ENCODE measurements around the gene CHD9.
"Not testable (repeated sequence)": the region's sequence is repeated elsewhere in the genome, so short reads cannot be mapped to it uniquely, and the experiment has no call there.

Gene CHD9

DNA sequence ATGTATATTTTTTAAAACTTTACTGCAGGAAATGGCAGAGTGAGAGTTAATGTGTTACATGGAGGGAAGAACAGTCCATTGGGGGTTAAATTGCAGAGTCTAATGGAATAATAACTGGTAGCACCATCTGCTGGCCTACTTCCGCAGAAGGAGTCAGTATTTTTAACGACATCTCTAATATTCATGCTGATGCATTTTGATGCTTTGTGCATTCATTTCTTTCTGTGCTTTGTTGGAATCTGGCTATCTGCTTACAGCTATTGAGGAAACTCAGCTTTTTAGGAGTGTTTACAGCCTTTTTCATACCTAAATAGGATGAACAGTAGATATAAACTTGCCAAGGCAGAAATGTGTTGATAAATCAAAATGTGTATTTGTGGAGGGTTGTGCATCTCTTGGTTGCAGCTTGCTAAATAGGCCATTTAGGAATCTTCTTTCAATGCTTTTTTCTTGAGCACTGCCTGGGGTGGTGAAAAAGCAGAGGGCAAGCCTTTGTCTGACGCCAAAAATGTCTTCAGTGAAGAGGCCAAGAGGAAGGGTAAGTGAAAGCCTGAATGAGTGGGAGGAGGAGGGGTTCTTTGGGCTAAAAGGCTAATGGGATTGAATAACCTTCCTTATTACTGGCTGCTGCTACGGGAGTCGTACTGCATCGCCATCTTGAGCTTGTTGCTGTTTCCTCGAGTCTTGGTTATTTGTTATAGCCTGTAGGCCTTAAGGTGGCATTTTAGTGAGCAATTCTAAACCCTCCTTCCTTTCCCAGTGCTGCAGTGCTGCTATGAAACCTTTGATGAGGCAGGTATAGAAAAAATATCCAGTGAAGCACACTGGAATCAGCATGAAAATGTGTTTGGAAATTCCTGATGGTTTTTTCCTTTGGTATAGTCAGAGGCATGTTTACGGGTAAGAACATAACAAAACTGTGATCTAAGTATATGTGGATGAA is 153.3 kb downstream of the CHD9 start:
- no peak for DNase-seq (ENCODE audit: low read depth)

DNA sequence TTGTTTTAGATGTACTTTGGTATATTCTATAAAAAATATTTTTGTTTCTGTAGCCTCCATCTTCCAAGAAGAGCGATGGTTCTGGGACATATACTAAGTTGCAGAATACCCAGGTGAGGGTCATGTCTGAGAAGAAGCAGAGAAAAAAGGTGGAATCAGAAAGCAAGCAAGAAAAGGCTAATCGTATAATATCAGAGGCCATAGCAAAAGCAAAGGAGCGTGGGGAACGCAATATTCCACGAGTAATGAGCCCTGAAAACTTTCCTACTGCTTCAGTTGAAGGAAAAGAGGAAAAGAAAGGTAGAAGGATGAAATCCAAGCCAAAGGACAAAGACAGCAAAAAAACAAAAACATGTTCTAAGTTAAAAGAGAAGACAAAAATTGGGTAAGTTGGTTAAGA is 154.6 kb downstream of the CHD9 start:
- DNase-seq (ENCODE audit: low read depth) = no peak

DNA sequence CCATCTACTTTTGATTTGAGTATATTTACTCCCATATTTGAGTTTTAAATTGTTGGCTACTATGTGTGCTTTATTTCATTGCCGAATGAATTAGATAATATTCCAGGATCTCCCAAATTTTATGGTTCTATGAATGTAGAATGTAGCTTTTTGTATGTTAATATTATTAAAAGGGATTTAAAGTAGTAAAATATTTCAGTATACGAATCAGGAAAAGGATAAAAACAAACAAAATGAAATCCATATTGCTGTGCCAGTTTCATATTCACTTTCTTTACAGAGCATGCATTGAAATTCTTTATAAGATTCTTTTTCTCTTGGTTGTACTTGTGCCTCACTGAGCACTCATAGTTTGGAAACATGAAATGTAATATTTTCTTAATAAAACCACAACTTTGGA is 155.1 kb downstream of the CHD9 start:
- no peak for DNase-seq (ENCODE audit: low read depth)

DNA sequence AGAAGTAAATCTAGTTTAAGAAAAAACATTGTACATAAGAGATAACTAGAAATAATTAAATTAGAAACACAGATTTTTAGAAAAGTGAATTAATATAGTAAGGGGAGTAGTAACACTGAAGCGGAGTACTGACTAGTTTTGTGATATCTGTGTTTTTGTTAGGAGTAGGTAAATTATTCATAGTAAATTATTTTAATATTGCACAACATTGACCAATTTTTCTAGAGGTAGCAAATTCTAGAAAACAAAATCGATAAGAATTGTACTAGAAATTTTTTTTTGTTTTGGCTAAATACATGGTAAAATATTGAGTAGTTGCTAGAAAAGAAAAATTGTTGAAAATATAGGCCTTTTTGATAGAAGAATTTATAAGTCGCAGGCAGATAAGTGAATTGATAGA is 156.5 kb downstream of the CHD9 start:
- no peak for DNase-seq (ENCODE audit: low read depth)

DNA sequence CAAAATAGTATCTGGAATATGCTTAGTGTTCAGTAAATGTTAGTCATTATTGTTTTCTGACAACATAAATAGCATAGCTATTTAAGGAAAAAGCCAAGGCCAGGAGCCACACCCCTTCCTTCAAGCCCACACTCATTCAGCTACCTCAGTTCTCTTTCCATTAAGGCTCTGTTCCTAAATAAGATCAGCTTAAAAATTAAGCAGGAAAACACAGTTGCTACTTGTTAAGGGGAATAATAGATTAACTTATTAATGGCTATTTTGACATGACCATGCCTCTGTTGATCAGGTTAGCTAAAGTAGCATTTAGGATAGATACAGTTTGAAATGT is 158.1 kb downstream of the CHD9 start:
- DNase-seq (ENCODE audit: low read depth) = no peak

DNA sequence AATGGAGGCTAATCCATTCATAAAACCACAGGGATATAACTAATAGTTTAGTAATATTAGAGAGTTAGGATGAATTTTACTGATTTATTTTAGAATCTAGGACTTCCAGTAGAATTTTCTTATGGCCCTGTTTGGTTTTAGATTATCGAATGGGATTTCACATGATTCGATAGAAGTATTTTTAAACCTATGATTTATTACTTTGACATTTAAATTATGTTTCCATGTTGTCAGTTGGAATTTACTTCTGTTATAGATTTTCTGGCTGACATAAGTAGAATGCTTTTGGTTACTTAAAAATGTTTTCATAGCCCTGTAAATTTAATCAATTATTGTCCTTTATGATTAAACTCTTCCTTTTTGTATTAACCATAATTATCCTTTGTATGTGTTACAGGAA is 158.8 kb downstream of the CHD9 start:
- DNase-seq (ENCODE audit: low read depth) = no peak

DNA sequence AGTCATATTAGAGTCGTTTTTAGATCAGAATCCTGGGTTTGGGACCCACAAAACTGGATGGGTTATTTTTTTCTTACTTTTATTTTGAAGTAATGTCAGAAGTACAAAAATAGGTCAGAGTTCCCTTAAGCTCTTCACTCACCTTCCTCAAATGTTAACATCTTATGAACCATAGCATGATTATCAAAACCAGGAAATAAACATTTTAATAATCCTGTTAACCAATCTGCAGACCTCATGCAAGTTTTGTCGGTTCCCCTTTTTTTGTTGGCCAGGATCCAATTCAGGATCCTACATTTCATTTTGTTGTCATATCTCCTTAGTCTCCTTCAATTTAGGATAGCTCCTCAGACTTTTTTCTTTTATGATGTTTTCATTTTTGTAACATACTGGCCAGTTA is 162.0 kb downstream of the CHD9 start:
- DNase-seq (ENCODE audit: low read depth) = no peak

DNA sequence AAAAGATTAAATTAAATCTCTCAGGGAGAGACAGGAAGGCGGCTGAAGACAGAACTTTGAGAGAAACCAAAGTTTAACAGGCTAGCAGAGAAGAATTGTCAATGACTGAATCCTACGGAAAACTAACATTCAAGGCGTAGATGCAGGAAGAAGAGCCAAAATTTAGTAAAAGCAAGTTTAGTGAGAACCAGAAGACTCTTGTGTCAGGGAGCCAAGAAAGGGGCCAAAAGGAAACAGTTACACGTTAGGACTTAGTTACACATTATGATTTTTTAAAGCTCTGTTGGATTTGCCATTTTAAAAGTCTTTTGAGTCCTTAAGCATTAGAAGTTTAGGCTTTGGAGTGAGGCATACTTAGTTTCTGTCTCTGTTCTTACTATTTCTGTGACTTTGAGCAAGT is 164.6 kb downstream of the CHD9 start:
- DNase-seq (ENCODE audit: low read depth) = no peak

DNA sequence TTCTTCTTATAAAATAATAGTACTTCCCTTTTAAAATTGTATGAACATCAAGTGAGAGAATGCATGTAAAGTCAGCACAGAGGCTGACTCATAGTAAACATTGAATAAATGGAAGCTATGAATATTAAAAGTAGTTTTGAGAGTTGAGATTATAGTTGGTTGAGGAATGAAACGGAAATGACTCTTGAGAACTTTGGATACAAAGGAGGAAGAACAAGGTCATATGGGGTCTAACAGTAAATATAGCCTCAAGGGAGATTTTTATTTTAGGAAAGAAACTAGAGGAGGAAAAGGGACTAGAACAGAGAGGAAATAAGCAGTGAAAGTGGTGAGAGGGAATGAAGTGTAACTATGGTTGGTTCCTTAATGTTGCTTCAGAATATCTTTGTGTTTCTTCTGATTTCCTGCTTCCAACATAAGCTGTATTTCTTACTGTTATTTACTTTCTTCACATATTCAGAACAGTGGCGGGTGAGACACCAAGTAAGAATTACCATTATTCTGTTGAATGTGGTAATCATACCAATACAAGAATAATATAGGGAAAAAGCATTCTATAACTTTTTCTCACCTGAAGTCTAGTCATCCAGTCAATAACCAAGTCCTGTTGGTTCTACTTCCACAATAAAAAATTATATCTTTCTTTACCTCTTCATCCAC is 165.1 kb downstream of the CHD9 start:
- no peak for DNase-seq (ENCODE audit: low read depth)

DNA sequence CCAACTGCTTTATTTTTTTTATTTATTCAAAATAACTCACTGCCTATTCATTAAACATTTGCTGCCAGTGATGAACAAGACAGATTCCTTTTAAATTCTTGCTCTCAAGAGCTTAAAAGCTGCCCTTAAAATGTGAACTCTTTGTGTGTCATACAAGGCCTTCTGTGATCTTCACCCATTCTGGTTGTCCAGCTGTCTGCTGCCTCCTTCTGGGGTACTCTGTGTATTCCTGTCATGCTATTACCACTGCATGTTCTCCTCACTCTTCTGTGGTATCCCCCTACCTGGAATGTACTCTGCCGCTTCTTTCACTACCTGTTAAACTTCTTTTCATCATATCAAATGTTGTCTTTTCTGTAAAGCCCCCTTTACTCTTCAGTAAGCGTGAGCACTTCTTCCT is 165.8 kb downstream of the CHD9 start:
- DNase-seq (ENCODE audit: low read depth) = no peak

DNA sequence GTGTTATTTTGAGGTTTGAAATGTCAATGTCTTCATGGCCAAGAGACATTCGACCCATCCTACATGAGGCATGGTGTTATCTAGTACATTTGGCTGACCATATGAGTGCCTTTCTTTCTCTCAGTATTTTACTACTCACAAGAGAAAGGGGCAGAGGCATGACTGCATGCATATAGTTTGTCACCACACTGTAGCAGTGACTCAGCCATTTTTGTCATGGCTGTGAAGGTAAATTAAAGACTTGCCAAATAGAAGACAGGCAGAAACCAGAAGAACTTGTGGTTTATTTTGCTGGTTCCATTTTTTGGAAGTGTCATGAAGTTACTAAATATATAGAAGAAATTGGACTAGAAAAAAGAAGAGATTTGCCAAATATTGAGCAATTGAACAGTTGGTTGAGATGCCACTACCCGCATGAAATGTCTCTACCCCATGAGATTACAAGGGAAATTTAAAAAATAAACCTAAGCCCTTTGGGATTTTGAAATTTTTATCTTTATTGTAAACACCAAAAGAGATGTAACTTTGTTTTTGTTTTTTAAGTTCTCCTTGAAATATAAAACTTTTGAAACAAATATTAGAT is 170.3 kb downstream of the CHD9 start:
- no peak for DNase-seq (ENCODE audit: low read depth)

DNA sequence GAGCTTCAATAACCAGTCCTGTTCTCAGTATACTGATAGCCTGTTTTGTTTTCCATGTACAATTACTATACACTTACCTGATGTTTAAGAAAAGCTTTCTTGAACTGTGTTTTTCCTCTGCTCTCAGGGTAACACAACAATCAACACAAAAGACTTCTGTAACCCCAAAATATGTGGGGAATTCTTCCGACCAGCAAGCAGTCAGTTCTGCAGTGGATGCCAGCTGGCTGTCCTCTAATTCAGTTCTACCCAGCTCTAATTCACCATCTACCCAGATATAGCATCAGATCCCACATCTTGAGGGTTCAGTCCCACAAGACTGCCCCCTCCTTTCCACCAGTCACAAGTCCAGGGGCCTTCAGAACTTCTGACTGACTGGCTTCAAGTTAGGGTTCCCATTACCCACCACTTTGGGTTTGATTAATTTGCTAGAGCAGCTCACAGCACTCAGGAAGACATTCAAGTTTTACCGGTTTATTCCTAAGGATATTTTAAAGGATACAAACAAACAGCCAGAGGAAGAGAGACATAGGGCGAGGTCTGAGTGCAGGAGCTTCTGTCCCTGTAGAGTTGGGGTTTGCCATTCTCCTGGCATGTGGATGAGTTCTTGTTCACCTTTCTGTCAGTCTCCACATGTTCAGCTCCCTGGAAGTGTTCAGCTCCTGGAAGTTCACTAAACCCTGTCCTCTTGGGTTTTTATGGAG is 178.2 kb downstream of the CHD9 start:
- DNase-seq (ENCODE audit: low read depth) = no peak

DNA sequence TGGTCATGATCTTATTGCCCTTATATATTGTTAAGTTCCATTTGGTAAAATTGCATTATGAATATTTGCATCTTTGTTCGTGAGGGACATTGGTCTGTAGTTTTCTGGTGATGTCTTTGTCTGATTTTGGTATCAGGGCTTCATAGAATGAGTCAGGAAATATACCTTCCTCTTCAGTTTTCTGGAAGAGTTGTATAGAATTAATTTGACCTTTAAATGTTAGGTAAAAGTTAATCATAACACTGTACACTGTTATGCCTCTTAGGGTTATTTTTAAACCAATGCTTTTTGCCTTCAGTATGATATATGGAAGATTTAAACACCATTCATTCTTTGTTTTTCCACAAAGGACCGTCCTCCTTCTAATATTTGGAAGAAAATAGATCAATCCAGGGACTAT is 180.0 kb downstream of the CHD9 start:
- DNase-seq (ENCODE audit: low read depth) = no peak

DNA sequence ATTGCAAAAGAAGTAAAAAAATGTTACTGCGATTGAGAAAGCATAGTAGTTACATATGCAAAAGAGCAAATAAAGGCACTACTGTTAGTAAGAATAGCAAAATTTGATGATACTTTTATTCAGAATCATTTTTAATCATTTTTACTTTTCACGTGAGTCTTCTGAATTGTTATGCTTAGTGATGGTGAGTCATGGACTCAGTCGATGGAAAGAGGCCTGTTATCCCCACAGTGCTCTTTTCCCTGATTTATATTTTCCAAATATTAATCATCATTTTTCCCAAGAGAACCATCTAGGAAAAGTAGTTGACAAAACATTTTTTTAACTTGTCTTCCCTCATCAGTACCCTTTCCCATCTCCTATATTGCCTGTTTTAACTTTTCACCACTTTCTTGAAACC is 181.1 kb downstream of the CHD9 start:
- DNase-seq (ENCODE audit: low read depth) = no peak

DNA sequence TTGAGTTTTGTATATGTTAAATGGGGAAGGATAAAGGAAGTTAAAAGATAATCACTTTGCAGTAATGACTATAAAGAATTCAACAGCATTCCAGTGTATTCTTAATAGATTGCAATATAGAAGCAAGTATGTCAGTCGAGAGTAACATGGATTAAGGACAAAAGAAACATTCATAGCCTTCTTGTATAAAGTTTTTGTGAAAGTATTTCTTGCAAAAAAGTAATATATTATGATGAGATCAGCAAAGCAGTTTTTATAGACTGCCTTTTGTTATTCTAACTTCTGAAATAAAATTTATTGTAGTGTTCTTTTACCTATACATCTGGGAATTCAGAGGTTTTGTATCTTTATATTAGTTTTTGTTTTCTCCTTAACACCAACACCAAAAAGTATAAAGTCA is 194.5 kb downstream of the CHD9 start:
- no peak for DNase-seq (ENCODE audit: low read depth)

DNA sequence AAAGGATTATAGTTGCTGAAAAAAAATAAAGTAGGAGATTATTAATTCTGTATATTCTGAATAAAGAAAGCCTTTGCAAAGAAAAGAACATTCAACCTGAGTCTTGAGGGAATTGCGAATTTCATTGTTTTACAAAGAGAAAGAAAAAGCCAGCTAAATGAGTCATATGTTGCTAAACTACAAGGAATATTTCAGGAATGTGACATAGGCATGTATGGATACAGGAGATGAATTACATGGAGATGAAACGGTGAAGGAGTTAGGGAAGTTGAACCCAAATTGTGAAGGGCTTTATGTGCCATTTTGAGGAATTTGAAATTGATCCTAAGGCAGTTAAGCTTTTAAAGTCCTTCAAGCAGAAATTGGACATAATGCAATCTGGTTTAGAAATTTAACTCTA is 202.2 kb downstream of the CHD9 start:
- DNase-seq (ENCODE audit: low read depth) = peak; percentile 30

DNA sequence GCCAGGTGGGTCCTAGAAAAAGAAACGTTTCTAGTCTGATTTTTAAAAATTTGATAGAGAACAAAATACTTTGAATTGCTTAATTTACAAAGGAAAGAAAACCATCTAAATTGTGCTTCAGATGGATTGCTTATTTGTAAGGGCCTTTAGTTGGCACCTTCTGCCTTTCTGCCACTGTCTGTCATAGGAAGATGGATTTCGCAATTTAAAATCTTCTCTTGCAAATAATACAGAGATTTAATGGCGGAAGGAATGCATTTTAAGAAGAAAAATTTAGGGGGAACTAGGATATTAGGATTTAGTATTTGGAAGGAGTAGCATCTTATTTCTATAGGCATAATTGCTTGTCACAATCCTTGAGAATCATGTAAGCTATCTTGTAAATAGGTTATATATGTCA is 204.0 kb downstream of the CHD9 start:
- DNase-seq (ENCODE audit: low read depth) = no peak

DNA sequence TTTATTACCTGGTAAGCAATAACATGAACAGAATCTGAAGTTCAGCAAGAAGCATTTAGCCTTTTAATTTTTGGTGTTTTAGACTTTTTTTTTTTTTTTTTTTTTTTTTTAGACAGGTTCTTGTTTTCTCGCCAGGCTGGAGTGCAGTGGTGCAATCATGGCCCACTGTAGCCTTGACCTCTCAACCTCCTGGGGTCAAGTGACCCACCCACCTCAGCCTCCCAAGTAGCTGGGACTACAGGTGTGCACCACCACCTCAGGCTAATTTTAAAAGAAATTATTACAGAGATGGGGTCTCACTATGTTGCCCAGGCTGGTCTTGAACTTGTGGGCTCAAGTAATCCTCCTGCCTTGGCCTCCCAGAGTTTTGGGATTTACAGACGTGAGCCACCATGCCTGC is 206.5 kb downstream of the CHD9 start:
- DNase-seq (ENCODE audit: low read depth) = no peak

DNA sequence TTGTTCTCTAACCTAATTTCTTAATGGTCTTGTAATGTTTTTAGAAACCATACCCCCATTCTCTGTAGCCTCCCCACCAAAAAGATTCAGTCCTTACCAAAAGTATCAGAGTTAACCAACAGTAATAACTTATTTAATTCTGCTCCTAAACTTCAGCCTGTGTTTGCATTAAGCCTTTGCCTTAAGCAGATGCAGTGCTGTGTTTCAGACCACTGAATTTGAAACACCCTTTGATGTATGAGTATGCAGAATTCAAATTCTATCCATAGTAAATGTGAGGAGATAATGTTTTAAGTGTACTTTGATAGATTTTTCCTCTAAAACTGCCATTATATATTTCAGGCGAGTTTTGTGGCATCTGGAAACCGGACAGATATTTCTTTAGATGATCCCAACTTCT is 207.9 kb downstream of the CHD9 start:
- no peak for DNase-seq (ENCODE audit: low read depth)

DNA sequence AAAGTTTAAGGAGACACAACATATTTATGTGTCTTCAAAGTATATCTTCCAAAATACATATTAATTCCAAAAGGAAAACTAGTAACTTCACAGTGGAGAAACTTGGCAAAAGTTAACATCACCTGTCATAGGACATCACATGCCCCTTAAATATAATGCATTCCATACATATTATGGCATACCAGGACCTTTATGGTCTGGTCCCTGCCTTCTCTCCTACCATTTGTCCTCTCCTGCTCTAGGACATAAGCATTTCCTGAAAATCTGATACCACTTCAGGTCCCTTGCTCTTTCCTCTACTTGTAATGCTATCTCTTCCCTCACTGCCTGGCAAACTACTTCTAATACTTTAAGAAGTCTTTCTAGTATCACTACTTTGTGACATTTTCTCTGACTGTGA is 211.4 kb downstream of the CHD9 start:
- DNase-seq (ENCODE audit: low read depth) = no peak

DNA sequence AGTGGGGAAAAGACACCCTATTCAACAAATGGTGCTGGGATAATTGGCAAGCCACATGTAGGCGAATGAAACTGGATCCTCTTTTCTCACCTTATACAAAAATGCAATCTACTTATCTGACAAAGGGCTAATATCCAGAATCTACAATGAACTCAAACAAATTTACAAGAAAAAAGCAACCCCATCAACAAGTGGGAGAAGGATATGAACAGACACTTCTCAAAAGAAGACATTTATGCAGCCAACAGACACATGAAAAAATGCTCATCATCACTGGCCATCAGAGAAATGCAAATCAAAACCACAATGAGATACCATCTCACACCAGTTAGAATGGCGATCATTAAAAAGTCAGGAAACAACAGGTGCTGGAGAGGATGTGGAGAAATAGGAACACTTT is 223.7 kb downstream of the CHD9 start:
- DNase-seq (ENCODE audit: low read depth) = not testable (repeated sequence)

DNA sequence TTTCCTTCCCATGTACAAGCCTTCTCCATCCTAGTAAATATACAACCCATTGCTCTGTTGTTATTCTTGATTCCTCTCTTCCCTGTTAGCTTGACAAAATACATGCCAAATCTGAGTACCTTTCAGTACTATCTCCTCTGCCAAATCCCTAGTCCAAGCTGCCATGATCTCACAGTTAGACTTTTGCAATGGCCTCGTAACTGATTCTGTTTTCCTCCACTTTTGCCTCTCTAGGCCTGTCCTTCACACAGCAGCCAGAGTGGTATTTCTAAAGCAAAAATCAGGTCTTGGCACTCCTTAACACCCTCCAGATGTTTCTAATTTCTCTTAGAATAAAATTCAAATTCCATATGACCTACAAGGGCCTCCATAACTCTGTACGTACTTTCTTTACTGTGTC is 226.5 kb downstream of the CHD9 start:
- no peak for DNase-seq (ENCODE audit: low read depth)

DNA sequence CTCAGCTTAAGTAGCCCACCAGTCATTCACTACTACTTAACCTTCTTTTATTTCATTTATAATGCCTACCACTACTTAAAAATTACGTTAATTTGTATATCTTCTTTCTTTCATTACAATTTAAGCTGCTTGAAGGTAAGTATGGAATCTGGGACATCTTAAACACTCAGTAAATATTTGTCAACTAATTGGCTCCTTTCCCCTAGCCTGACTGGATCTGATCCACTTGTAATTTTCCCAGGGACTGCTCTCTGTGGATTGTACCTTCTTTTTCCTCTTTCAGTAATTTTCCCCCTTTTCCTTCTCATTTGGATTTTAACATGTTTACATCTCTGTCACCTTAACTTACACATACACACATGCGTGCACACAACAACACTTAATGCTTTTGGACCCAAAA is 227.1 kb downstream of the CHD9 start:
- DNase-seq (ENCODE audit: low read depth) = no peak
